H54 (cell line): Measurements from ENCODE around the gene GARS1.

Source experiments
- DNase-seq: peaks from one replicate; pipeline ENCODE4 v3.0.0; 2011; ENCODE audit warnings: low spot score, mixed read lengths; ENCODE audit not compliant: insufficient read length
- FAIRE-seq: peaks from 3 replicates; lab custom pipeline; 2011; peaks lifted over from hg19 to GRCh38; lab: Jason Lieb, UNC
- POLR2A ChIP-seq: IDR thresholded peaks from 2 replicates; pipeline ENCODE4 v1.6.1; 2011; ENCODE audit warnings: low read depth, mild to moderate bottlenecking, low read length

The GARS1 gene

GRCh38 chr7:30648744-30649540, 54.3 kb downstream of the GARS1 start:
- no peak for TF ChIP-seq POLR2A
- FAIRE-seq (no peak), DNase-seq (no peak)

GRCh38 chr7:30649717-30650420, 55.2 kb downstream of the GARS1 start:
- FAIRE-seq, result no peak
- DNase-seq, result no peak
- no peak for TF ChIP-seq POLR2A

- DNase-seq (no peak), FAIRE-seq (no peak)
- no peak for TF ChIP-seq POLR2A
Observed at GRCh38 chr7:30650421-30650808, 55.7 kb downstream of the GARS1 start.

- DNase-seq (no peak), FAIRE-seq (no peak)
- TF ChIP-seq POLR2A, result no peak
Observed at GRCh38 chr7:30652132-30652531, 57.5 kb downstream of the GARS1 start.

GRCh38 chr7:30652698-30653641, 58.3 kb downstream of the GARS1 start:
- DNase-seq (no peak), FAIRE-seq (no peak)
- no peak for TF ChIP-seq POLR2A

- FAIRE-seq (no peak), DNase-seq (no peak)
- no peak for TF ChIP-seq POLR2A
Observed at GRCh38 chr7:30654296-30655090, 59.8 kb downstream of the GARS1 start.

GRCh38 chr7:30655096-30655970, 60.7 kb downstream of the GARS1 start:
- no peak for TF ChIP-seq POLR2A
- FAIRE-seq (no peak), DNase-seq (no peak)

GRCh38 chr7:30656006-30656957, 61.6 kb downstream of the GARS1 start:
- TF ChIP-seq POLR2A, result no peak
- DNase-seq (no peak), FAIRE-seq (no peak)

GRCh38 chr7:30657131-30657530, 62.5 kb downstream of the GARS1 start:
- no peak for FAIRE-seq
- no peak for TF ChIP-seq POLR2A

GRCh38 chr7:30658479-30659074, 63.9 kb downstream of the GARS1 start:
- DNase-seq (no peak), FAIRE-seq (no peak)
- no peak for TF ChIP-seq POLR2A

More at GRCh38 chr7:30657131-30657530, 62.5 kb downstream of the GARS1 start:
- DNase-seq, result no peak

GRCh38 chr7:30659312-30659711, 64.6 kb downstream of the GARS1 start:
- TF ChIP-seq POLR2A, result no peak
- FAIRE-seq (no peak), DNase-seq (no peak)
